ENCODE data around the gene LIFR.

Gene LIFR

GRCh38 chr5:38463634-38464521, 92.6 kb downstream of the LIFR start:
- DNase-seq: no peak

GRCh38 chr5:38462976-38463633, 93.3 kb downstream of the LIFR start:
- DNase-seq: no peak

GRCh38 chr5:38458174-38458573, 98.3 kb downstream of the LIFR start:
- no peak for DNase-seq

GRCh38 chr5:38456657-38457399, 99.6 kb downstream of the LIFR start:
- no peak for DNase-seq

DNA sequence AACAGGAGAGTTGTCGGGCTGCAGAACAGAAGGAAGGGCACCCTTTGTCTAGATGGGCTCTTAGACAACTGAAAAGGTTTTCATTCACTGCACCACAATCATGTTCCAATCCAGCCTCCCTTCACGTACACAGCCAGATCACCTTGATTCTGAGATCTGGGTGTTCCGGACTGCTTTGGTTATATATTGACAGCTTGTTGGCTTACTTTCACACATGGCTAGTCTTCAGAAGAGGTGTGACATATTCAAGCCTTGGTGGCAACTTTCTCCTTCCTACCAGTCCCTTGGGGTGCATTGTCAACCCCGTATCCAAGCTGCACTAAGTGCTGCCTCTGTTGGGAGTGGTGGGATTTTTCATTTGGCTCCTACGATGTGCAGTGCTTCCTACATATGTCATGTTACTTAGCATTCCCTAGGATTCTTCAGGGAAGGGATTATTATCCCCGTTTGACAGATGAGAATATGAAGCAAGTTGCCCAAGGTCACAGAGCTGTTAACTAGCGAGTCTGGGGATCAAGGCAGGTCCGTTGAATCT, 100.6 kb downstream of the LIFR start:
- no peak for DNase-seq

GRCh38 chr5:38453921-38454320, 102.5 kb downstream of the LIFR start:
- no peak for DNase-seq

DNA sequence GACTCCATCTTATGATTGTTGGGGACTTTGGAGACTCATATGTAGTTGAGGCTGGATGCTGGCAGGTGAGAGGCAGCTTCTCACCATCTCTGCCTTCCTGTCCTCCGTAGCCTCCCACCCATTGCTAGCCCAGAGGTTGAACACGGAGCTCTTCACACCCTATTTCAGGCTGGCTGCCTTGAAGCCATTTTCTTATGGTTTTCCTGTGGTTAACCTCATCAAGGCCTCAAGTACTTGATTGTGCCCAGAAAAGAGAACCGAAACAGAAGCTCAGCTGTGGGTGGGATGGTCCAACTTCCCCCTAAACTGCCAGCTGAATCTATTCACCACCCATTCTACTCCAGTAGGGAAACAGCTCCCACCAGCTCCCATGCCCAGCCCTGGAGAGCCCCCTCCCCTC, 102.9 kb downstream of the LIFR start:
- DNase-seq: no peak

- no peak for DNase-seq
Measured at GRCh38 chr5:38452201-38452600, 104.2 kb downstream of the LIFR start.

DNA sequence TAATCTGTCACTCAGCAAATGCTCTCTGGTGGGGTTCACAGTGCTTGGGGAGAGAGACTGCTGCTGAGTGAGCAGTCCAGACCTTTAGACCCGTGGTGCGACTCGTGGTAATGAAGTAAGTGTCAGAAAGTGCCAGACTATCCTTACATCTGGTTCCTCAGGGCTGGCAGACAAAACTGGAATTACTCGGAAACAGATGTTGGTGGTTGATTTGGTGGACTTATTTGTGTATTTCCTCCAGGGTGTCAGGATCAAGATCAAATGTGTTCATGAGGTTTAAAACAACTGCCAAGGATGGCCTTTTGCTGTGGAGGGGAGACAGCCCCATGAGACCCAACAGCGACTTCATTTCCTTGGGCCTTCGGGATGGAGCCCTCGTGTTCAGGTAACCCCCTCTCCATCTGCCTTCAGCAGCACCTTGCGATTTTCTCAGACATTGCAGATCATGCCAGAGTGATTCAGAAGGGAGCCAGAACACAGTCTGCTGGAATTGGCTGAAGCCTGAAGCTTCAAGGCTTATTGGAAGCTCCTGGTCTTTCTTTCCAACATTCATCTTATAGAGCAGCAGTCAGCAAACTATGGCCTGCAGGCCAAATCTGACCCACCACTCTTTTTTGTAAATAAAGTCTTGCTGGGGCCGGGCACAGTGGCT, 105.2 kb downstream of the LIFR start:
- no peak for DNase-seq

- no peak for DNase-seq
Measured at GRCh38 chr5:38450627-38451026, 105.8 kb downstream of the LIFR start.

DNA sequence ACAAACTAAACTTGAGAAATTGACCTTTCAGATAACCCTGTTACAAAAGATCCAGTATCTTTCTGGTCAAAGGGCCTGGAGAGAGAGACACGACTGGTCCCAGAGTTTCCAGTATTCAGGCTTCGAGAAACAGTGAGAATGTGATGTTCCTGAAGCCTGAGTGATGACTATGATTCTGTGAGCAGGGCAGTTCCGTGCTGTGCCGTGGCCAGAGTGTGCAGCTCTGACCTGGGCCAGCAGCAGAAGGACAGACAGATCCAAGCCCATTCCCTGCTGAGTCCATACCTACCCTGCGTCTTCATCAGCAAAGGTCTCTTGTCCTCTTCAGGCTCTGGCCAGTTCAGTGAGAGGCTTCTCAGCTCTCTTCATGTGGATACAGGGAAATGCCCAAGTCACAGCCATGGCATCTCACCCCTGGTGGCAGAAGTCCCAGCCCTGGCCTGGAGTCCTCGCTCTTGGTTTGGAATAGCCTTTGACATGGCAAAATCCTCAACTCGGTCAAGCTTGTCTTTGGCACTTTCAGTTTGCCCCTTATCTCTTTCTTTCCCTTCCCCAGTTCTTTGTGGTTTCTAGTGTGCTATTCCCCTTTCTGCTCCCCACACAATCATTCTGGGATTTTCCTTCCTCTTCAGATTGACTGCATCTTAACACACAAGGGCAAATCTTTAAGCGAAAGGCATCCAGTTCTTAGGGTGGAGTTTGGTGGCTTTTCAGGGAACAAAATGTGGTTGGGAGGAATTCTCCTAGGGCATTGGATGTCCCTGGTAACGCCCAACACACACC, 107.7 kb downstream of the LIFR start:
- DNase-seq: no peak

DNA sequence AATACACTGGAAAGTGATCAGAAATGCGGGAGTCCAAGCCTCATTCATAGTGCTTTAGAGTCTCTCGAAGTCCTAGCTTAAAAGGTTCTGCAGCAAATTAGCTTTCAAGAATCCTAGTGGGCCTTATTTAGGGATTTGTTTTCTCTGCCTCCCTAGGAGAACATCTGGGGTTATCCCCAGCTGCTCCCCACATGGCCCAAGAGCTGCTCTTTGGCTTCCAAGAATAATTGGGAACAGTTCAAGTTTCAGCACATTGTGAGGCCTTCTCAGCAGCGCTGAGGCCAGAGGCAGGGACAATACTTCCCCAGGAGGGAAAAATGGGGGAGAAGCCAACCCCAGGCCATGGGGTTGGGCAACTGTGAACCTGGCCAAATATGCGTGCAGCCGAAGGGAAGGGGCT, 108.7 kb downstream of the LIFR start:
- DNase-seq: no peak

DNA sequence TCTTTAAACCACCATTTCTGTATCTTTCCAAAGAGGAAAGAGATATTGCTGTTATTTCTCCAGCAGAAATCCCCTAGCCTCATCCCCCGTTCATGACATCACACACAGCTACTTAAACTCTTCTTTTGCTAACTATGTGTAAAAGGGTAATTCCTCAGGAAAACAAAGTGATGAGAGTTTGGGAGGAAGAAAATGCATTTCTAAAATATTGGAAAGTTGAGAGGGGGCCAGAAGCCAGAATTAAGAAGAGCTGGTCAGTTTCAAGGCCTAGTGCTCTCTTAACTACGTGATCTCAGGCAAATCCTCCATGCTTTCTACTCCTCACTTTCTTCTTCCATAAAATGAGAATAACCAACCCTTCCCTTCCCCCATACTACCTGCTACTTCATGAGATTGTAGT, 109.4 kb downstream of the LIFR start:
- DNase-seq: no peak

GRCh38 chr5:38446029-38446522, 110.4 kb downstream of the LIFR start:
- DNase-seq: no peak

DNA sequence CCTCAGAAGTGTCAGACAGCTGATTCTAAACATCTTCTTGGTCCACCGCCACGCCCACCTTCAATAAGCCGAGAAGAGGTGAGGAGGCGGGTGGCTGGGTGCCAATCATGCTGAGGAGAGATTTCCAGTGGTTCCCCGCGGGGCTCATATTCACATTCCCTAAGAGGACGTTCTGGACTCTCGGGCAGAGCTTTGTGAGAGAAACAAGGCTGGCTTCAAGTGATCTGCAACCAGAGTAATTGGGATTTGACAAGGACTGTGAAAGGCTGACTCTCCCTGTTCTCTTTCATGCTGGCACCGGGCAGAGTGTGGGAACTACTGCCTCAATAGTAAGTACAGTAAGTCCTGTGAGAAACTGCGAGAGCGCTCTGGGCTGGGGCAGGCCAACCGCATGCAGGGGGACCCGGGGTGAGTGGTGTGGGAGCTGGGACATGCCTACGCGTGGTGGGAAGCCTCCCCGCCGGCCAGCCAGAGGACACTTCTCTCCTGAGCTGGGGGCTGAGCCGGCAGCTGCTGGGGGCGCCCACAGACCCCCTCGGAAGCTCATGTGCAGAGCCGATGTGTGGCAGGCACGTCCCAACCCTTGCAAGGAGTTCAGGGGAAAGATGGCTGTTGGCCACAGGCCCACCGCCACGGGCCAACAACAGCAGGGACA, 110.9 kb downstream of the LIFR start:
- DNase-seq: no peak

DNA sequence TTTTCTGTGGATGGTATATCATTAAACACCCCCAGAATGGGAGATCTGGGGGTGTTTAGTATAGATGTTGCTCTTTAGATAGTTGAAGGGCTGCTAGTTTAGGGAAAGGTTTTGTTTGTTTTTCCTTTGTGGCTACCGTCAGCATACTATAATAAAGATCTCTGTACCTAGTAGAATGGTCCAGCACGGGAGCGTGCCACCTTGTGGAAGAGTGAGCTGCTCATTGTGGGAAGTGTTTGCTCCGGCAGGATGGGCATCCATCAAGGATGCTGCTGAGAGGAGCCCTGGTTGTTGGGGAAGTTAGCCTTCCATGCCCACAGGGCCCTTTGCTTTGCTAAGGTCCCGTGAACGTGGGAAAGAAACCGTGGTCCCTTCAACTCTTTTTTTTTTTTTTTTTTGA, 113.1 kb downstream of the LIFR start:
- DNase-seq: peak; percentile 23

- no peak for DNase-seq
Measured at GRCh38 chr5:38442247-38442573, 114.2 kb downstream of the LIFR start.

DNA sequence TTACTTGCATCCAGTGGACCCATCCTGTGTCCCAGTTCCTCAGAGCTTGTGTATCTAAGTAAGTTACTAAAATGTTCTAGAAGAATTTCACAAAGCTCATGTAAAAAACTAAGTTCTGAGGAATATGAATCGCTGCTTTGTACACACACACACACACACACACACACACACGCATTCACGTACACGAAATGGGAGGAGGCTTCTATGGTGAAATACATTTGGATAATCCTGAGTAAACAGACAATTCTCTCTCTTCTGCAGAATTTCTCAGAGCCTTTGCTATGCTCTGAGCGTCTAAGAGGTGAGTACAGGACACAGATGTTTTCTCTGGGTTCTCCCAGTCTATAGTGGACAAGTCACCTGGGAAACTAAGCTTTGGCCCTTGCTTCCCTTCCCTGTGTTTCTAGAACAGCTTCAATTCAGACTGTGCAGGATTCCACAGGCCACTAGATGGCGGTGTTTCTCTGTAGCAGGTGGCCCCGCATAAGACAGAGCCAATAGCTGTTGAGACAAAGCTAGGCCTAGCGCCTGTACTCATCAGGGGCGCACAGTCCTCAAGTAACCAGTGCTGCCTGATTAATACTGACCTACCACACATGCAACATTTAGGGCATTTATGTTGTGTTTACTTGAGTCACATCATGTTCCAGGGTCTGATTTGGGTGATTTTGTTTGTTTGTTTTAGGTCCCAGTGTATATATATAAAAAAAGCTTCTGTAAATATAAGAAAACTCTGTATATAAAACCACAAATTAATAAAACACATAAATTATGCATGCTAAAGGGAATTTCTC, 114.8 kb downstream of the LIFR start:
- peak; percentile 89 for DNase-seq

- DNase-seq: no peak
Measured at GRCh38 chr5:38438757-38439156, 117.7 kb downstream of the LIFR start.

GRCh38 chr5:38434966-38435705, 121.3 kb downstream of the LIFR start:
- DNase-seq: no peak

Data from NCI-H526 treated with DMSO at 0.1 percent for 48 hours (cell line).